ENCODE results near the gene SV2A.
"Not testable (repeated sequence)": the region's sequence is repeated elsewhere in the genome, so short reads cannot be mapped to it uniquely, and the experiment has no call there.

The SV2A gene

GRCh38 chr1:149915429-149916192 lies 2.0 kb downstream of the SV2A start:
- Histone ChIP-seq H3K27ac (ENCODE audit: low read depth, low read length) (no peak overlapping the region), H3K9ac (ENCODE audit: low read depth, low read length) (peak overlapping the region; percentile 14; the same call in 1 of the 2 replicates), H3K36me3 (ENCODE audit: insufficient read depth, low read length) (peaks cover 26% of the 10 kb centered on the region), H3K4me3 (ENCODE audit: low read length) (peak overlapping the region; percentile 81), H3K4me1 (ENCODE audit: insufficient read depth, low read length) (peaks cover 20% of the 10 kb centered on the region; the same call in 1 of the 2 replicates), H3K9me3 (ENCODE audit: insufficient read depth, low read depth, low read length) (no peaks in the 10 kb centered on the region), H3K27me3 (ENCODE audit: insufficient read depth, low read length) (no peaks in the 10 kb centered on the region)
- WGBS, result 79% methylated on average over 10 of the region's 11 CpGs

- H3K27me3 ChIP-seq (ENCODE audit: insufficient read depth, low read length), result no peaks in the 10 kb centered on the region
- peaks cover 35% of the 10 kb centered on the region for H3K36me3 ChIP-seq (ENCODE audit: insufficient read depth, low read length)
- H3K9ac ChIP-seq (ENCODE audit: low read depth, low read length), result no peak overlapping the region
- H3K4me1 ChIP-seq (ENCODE audit: insufficient read depth, low read length), result peaks cover 20% of the 10 kb centered on the region; the same call in 1 of the 2 replicates
- H3K9me3 ChIP-seq (ENCODE audit: insufficient read depth, low read depth, low read length), result no peaks in the 10 kb centered on the region
- H3K27ac ChIP-seq (ENCODE audit: low read depth, low read length), result no peak overlapping the region
- H3K4me3 ChIP-seq (ENCODE audit: low read length), result no peak overlapping the region
- no CpG with 5 or more reads among the region's 1 CpG for WGBS
Measured at GRCh38 chr1:149914545-149914944, 3.1 kb downstream of the SV2A start.

- no peaks in the 10 kb centered on the region for H3K4me1 ChIP-seq (ENCODE audit: insufficient read depth, low read length)
- no peaks in the 10 kb centered on the region for H3K27me3 ChIP-seq (ENCODE audit: insufficient read depth, low read length)
- H3K27ac ChIP-seq (ENCODE audit: low read depth, low read length), result no peak overlapping the region
- no peak overlapping the region for H3K4me3 ChIP-seq (ENCODE audit: low read length)
- H3K9ac ChIP-seq (ENCODE audit: low read depth, low read length), result no peak overlapping the region
- 93% methylated on average over 9 of the region's 10 CpGs for WGBS
- H3K36me3 ChIP-seq (ENCODE audit: insufficient read depth, low read length), result peaks cover 59% of the 10 kb centered on the region
- H3K9me3 ChIP-seq (ENCODE audit: insufficient read depth, low read depth, low read length), result no peaks in the 10 kb centered on the region
Measured at GRCh38 chr1:149906570-149907075, 11.0 kb downstream of the SV2A start.

- Histone ChIP-seq H3K27me3 (ENCODE audit: insufficient read depth, low read length) (no peaks in the 10 kb centered on the region), H3K9ac (ENCODE audit: low read depth, low read length) (no peak overlapping the region), H3K27ac (ENCODE audit: low read depth, low read length) (no peak overlapping the region), H3K4me3 (ENCODE audit: low read length) (no peak overlapping the region), H3K9me3 (ENCODE audit: insufficient read depth, low read depth, low read length) (no peaks in the 10 kb centered on the region), H3K4me1 (ENCODE audit: insufficient read depth, low read length) (no peaks in the 10 kb centered on the region), H3K36me3 (ENCODE audit: insufficient read depth, low read length) (peaks cover 36% of the 10 kb centered on the region)
- 90% methylated on average over 2 of the region's 5 CpGs for WGBS
Measured at GRCh38 chr1:149903836-149904491, 13.7 kb downstream of the SV2A start.

GRCh38 chr1:149899460-149900284 lies 18.0 kb downstream of the SV2A start, which contains the start of gene BOLA1:
Gene BOLA1, plus strand, starts transcription at chr1:149899568. Its CDS starts 492 bp downstream, at chr1:149900060.
- Histone ChIP-seq H3K36me3 (ENCODE audit: insufficient read depth, low read length) (peaks cover 4% of the 10 kb centered on the region; the same call in 1 of the 2 replicates), H3K27me3 (ENCODE audit: insufficient read depth, low read length) (no peaks in the 10 kb centered on the region), H3K9ac (ENCODE audit: low read depth, low read length) (peak within 1 kb of the TSS; percentile 75), H3K4me1 (ENCODE audit: insufficient read depth, low read length) (no peaks in the 10 kb centered on the region), H3K27ac (ENCODE audit: low read depth, low read length) (0 out of 2 replicates have a peak within 1 kb of the TSS, but pooled peaks have one; percentile 14), H3K9me3 (ENCODE audit: insufficient read depth, low read depth, low read length) (no peaks in the 10 kb centered on the region), H3K4me3 (ENCODE audit: low read length) (peak within 1 kb of the TSS; percentile 65)
- WGBS, result 44% methylated on average over 65 of the region's 65 CpGs

DNA sequence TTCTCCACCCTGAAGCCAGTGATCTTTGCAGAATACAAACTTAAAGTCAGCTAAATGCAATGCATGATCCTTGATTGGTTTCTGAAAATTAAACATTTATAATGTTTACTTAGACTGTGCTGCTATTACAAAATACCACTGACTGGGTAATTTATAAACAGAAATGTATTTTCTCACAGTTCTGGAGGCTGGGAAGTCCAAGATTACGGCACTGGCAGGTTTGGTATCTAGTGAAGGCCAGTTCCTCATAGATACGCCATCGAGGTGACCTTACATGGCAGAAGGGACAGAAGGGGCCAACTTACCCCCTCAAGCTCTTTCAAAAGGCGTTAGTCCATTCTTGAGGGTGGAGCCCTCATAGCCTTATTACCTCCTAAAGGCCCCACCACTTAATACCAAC lies 21.1 kb downstream of the SV2A start:
- WGBS, result 96% methylated on average over 4 of the region's 4 CpGs
- H3K9ac ChIP-seq (ENCODE audit: low read depth, low read length), result no peak overlapping the region
- no peak overlapping the region for H3K4me3 ChIP-seq (ENCODE audit: low read length)
- no peak overlapping the region for H3K27ac ChIP-seq (ENCODE audit: low read depth, low read length)
- no peaks in the 10 kb centered on the region for H3K36me3 ChIP-seq (ENCODE audit: insufficient read depth, low read length)
- no peaks in the 10 kb centered on the region for H3K9me3 ChIP-seq (ENCODE audit: insufficient read depth, low read depth, low read length)
- no peaks in the 10 kb centered on the region for H3K4me1 ChIP-seq (ENCODE audit: insufficient read depth, low read length)
- no peaks in the 10 kb centered on the region for H3K27me3 ChIP-seq (ENCODE audit: insufficient read depth, low read length)

- H3K9me3 ChIP-seq (ENCODE audit: insufficient read depth, low read depth, low read length), result no peaks in the 10 kb centered on the region
- peaks cover 16% of the 10 kb centered on the region; the same call in 1 of the 2 replicates for H3K4me1 ChIP-seq (ENCODE audit: insufficient read depth, low read length)
- peak overlapping the region; percentile 99 for H3K27ac ChIP-seq (ENCODE audit: low read depth, low read length)
- H3K4me3 ChIP-seq (ENCODE audit: low read length), result peak overlapping the region; percentile 77
- H3K27me3 ChIP-seq (ENCODE audit: insufficient read depth, low read length), result no peaks in the 10 kb centered on the region
- no peaks in the 10 kb centered on the region for H3K36me3 ChIP-seq (ENCODE audit: insufficient read depth, low read length)
- peak overlapping the region; percentile 94 for H3K9ac ChIP-seq (ENCODE audit: low read depth, low read length)
- WGBS, result 33% methylated on average over 6 of the region's 6 CpGs
Measured at GRCh38 chr1:149888999-149889289, 28.7 kb downstream of the SV2A start.

DNA sequence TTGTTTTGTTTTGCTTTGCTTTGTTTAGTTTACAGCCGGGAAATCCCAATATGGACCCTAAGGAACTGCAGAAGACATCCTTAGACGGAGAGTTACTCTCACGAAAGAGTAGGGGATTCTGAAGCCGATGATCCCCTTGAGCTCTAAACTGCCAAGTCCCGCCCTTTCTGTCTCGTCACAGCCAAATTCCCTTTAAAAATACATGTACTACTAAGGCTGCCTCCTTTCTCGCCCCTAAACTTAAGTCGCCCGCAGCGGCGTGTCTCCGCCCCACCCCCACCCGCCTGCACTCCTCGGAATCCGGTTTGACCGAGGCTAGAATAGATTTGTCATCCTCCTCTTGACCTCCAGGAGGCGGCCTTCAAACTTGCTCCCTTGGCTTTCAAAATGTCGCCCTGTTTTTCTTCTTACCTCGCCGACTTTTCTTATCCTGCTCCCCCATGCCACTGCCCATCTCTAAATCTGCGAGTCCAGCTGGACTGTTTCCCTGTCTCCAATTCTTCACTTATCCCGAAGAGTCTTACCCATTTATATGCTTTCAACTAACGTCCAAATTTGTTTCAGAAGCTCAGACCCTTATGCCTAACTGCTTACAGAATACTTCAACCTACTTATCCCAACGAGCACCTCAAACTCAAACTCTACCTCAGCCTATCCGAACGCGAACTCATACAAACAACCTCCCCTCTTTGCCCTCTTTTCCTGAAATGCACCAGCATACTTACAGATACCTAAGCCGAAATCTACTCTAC lies 29.2 kb downstream of the SV2A start:
- no peaks in the 10 kb centered on the region for H3K27me3 ChIP-seq (ENCODE audit: insufficient read depth, low read length)
- H3K4me3 ChIP-seq (ENCODE audit: low read length), result peak overlapping the region; percentile 77
- 2% methylated on average over 28 of the region's 28 CpGs for WGBS
- peak overlapping the region; percentile 99 for H3K27ac ChIP-seq (ENCODE audit: low read depth, low read length)
- no peaks in the 10 kb centered on the region for H3K36me3 ChIP-seq (ENCODE audit: insufficient read depth, low read length)
- peak overlapping the region; percentile 94 for H3K9ac ChIP-seq (ENCODE audit: low read depth, low read length)
- peaks cover 16% of the 10 kb centered on the region; the same call in 1 of the 2 replicates for H3K4me1 ChIP-seq (ENCODE audit: insufficient read depth, low read length)
- H3K9me3 ChIP-seq (ENCODE audit: insufficient read depth, low read depth, low read length), result no peaks in the 10 kb centered on the region

- Histone ChIP-seq H3K27ac (ENCODE audit: low read depth, low read length) (peak overlapping the region; percentile 99), H3K4me1 (ENCODE audit: insufficient read depth, low read length) (peaks cover 16% of the 10 kb centered on the region; the same call in 1 of the 2 replicates), H3K9ac (ENCODE audit: low read depth, low read length) (peak overlapping the region; percentile 94), H3K27me3 (ENCODE audit: insufficient read depth, low read length) (no peaks in the 10 kb centered on the region), H3K9me3 (ENCODE audit: insufficient read depth, low read depth, low read length) (no peaks in the 10 kb centered on the region), H3K4me3 (ENCODE audit: low read length) (peak overlapping the region; percentile 77), H3K36me3 (ENCODE audit: insufficient read depth, low read length) (no peaks in the 10 kb centered on the region)
- under 1% methylated on average over 46 of the region's 46 CpGs for WGBS
Measured at GRCh38 chr1:149887456-149888246, 30.0 kb downstream of the SV2A start.

DNA sequence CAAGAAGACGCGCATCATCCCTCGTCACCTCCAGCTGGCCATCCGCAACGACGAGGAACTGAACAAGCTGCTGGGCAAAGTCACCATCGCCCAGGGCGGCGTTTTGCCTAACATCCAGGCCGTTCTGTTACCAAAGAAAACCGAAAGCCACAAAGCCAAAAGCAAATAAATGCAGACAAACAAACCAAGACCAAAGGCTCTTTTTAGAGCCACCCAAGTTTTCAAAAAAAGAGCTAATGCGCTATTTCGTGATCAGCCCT lies 30.5 kb downstream of the SV2A start:
- Histone ChIP-seq H3K9ac (ENCODE audit: low read depth, low read length) (peak overlapping the region; percentile 94), H3K4me1 (ENCODE audit: insufficient read depth, low read length) (peaks cover 16% of the 10 kb centered on the region; the same call in 1 of the 2 replicates), H3K4me3 (ENCODE audit: low read length) (peak overlapping the region; percentile 77), H3K27ac (ENCODE audit: low read depth, low read length) (peak overlapping the region; percentile 99)
- not testable (repeated sequence) for H3K27me3 ChIP-seq (ENCODE audit: insufficient read depth, low read length); H3K36me3 ChIP-seq (ENCODE audit: insufficient read depth, low read length); H3K9me3 ChIP-seq (ENCODE audit: insufficient read depth, low read depth, low read length)
- 0% methylated on average over 13 of the region's 13 CpGs for WGBS
